ENCODE data around the gene SIRPD. TPM values are rescaled to one million over a fixed set of nuclear protein-coding genes. Genes with fewer than 3 reads are reported as not detected.
"Not testable (repeated sequence)": the region's sequence is repeated elsewhere in the genome, so short reads cannot be mapped to it uniquely, and the experiment has no call there.

Gene SIRPD
- total RNA-seq, 1 donor from 2014 or later: not detected

- no peaks in the 10 kb centered on the region for H3K27me3 ChIP-seq (ENCODE audit: control insufficient read depth, insufficient read depth, low read length)
- H3K4me3 ChIP-seq (ENCODE audit: low read depth, low read length): no peak overlapping the region
- DNase-seq (ENCODE audit: low read depth) (no peak), FAIRE-seq (no peak)
- TF ChIP-seq CTCF (IDR thresholded peaks at IDR 0.05; ENCODE audit: insufficient read depth, low read length, severe bottlenecking): no peak
- H3K36me3 ChIP-seq (ENCODE audit: control insufficient read depth, insufficient read depth, low read length): no peaks in the 10 kb centered on the region
These were observed 22.0 kb upstream of the SIRPD start for GRCh38 chr20:1579488-1579887.

GRCh38 chr20:1577906-1578305, 20.4 kb upstream of the SIRPD start:
- Histone ChIP-seq H3K4me3 (ENCODE audit: low read depth, low read length) (no peak overlapping the region), H3K36me3 (ENCODE audit: control insufficient read depth, insufficient read depth, low read length) (no peaks in the 10 kb centered on the region), H3K27me3 (ENCODE audit: control insufficient read depth, insufficient read depth, low read length) (no peaks in the 10 kb centered on the region)
- no peak for TF ChIP-seq CTCF (IDR thresholded peaks at IDR 0.05; ENCODE audit: insufficient read depth, low read length, severe bottlenecking)
- DNase-seq (ENCODE audit: low read depth): no peak
- FAIRE-seq: peak; percentile 47

- not testable (repeated sequence) for FAIRE-seq; DNase-seq (ENCODE audit: low read depth); H3K27me3 ChIP-seq (ENCODE audit: control insufficient read depth, insufficient read depth, low read length)
These were observed 19.8 kb upstream of the SIRPD start for GRCh38 chr20:1577313-1577712.

GRCh38 chr20:1576641-1577040, 19.1 kb upstream of the SIRPD start:
- no peak for TF ChIP-seq CTCF (IDR thresholded peaks at IDR 0.05; ENCODE audit: insufficient read depth, low read length, severe bottlenecking)
- DNase-seq (ENCODE audit: low read depth): peak; percentile 29
- no peak for FAIRE-seq
- Histone ChIP-seq H3K27me3 (ENCODE audit: control insufficient read depth, insufficient read depth, low read length) (no peaks in the 10 kb centered on the region), H3K4me3 (ENCODE audit: low read depth, low read length) (no peak overlapping the region), H3K36me3 (ENCODE audit: control insufficient read depth, insufficient read depth, low read length) (no peaks in the 10 kb centered on the region)

More at GRCh38 chr20:1577313-1577712, 19.8 kb upstream of the SIRPD start:
- H3K4me3 ChIP-seq (ENCODE audit: low read depth, low read length); H3K36me3 ChIP-seq (ENCODE audit: control insufficient read depth, insufficient read depth, low read length): not testable (repeated sequence)

- not testable (repeated sequence) for H3K36me3 ChIP-seq (ENCODE audit: control insufficient read depth, insufficient read depth, low read length); FAIRE-seq; H3K27me3 ChIP-seq (ENCODE audit: control insufficient read depth, insufficient read depth, low read length); H3K4me3 ChIP-seq (ENCODE audit: low read depth, low read length)
- DNase-seq (ENCODE audit: low read depth): peak; percentile 73
These were observed 18.5 kb upstream of the SIRPD start for GRCh38 chr20:1576003-1576402.

- not testable (repeated sequence) for H3K27me3 ChIP-seq (ENCODE audit: control insufficient read depth, insufficient read depth, low read length); H3K4me3 ChIP-seq (ENCODE audit: low read depth, low read length); DNase-seq (ENCODE audit: low read depth); FAIRE-seq; H3K36me3 ChIP-seq (ENCODE audit: control insufficient read depth, insufficient read depth, low read length)
These were observed 14.1 kb upstream of the SIRPD start for GRCh38 chr20:1571583-1571982.

GRCh38 chr20:1569415-1569881, 11.9 kb upstream of the SIRPD start:
- peak; percentile 94 for FAIRE-seq
- H3K27me3 ChIP-seq (ENCODE audit: control insufficient read depth, insufficient read depth, low read length): no peaks in the 10 kb centered on the region
- no peak for TF ChIP-seq CTCF (IDR thresholded peaks at IDR 0.05; ENCODE audit: insufficient read depth, low read length, severe bottlenecking)
- H3K36me3 ChIP-seq (ENCODE audit: control insufficient read depth, insufficient read depth, low read length): no peaks in the 10 kb centered on the region
- H3K4me3 ChIP-seq (ENCODE audit: low read depth, low read length): no peak overlapping the region
- DNase-seq (ENCODE audit: low read depth): peak; percentile 99

All from bronchial epithelial cell (primary cell).